HepG2 (cell line): Measurements from ENCODE around the gene GNAI2. TPM values are rescaled to one million over a fixed set of nuclear protein-coding genes. Genes with fewer than 3 reads are reported as not detected.

Experiments
- DMAP1 ChIP-seq: IDR thresholded peaks from 2 replicates; pipeline ENCODE4 v1.6.1; 2016
- FOXA3 ChIP-seq: IDR thresholded peaks from 2 replicates; pipeline ENCODE4 v1.6.1; 2016; ENCODE audit warnings: missing genetic modification reagents, missing compliant biosample characterization
- HHEX ChIP-seq: IDR thresholded peaks from 2 replicates; pipeline ENCODE4 v1.6.1; 2016; ENCODE audit warnings: control low read depth
- HIC2 ChIP-seq: sonication (generic); formaldehyde crosslinking; IDR thresholded peaks from 2 replicates; pipeline ENCODE4 v1.9.0; 2022; ENCODE audit warnings: low read depth, missing genetic modification reagents
- HNF1A ChIP-seq, 2 experiments: sonication (generic) in 1 of 2; formaldehyde crosslinking in 1 of 2; IDR thresholded peaks; 2 replicates each; pipeline versions ENCODE4 v1.4.0 to v1.6.1; 2016 to 2020; ENCODE audit warnings: borderline replicate concordance in 1 of 2, low read depth in 1 of 2, mild to moderate bottlenecking in 1 of 2, missing genetic modification reagents in 1 of 2
- MYNN ChIP-seq: sonication (generic); formaldehyde crosslinking; IDR thresholded peaks from 2 replicates; pipeline ENCODE4 v1.4.0; 2020; ENCODE audit warnings: mild to moderate bottlenecking, low read depth, missing genetic modification reagents
- PCBP2 ChIP-seq: fragments of 200-400 bp; formaldehyde crosslinking; optimal IDR thresholded peaks from 2 replicates; pipeline ENCODE3; 2018; ENCODE audit warnings: low read length, low read depth; ENCODE audit not compliant: poor library complexity, severe bottlenecking
- PLRG1 ChIP-seq: fragments of 450-650 bp; conservative IDR thresholded peaks from 2 replicates; pipeline ENCODE4 v1.6.1; 2016
- RARG ChIP-seq: sonication (generic); formaldehyde crosslinking; IDR thresholded peaks from 2 replicates; pipeline ENCODE4 v1.4.0; 2020; ENCODE audit warnings: low read depth, mild to moderate bottlenecking, missing genetic modification reagents
- SMYD3 ChIP-seq: sonication (generic); formaldehyde crosslinking; IDR thresholded peaks from 2 replicates; pipeline ENCODE4 v1.8.1; 2023; ENCODE audit warnings: mild to moderate bottlenecking, missing genetic modification reagents
- TCF7L2 ChIP-seq: IDR thresholded peaks from 2 replicates; pipeline ENCODE4 v1.6.1; 2011; ENCODE audit warnings: mild to moderate bottlenecking, low read depth, low read length, moderate library complexity
- TFE3 ChIP-seq: IDR thresholded peaks from 2 replicates; pipeline ENCODE4 v1.6.1; 2016
- ZKSCAN1 ChIP-seq: fragments of 150-350 bp; IDR thresholded peaks from 2 replicates; pipeline ENCODE4 v1.6.1; 2014; ENCODE audit warnings: low read length
- ZNF225 ChIP-seq: sonication (generic); formaldehyde crosslinking; IDR thresholded peaks from 2 replicates; pipeline ENCODE4 v1.4.0; 2020; ENCODE audit warnings: mild to moderate bottlenecking, missing genetic modification reagents
- ZNF275 ChIP-seq: sonication (generic); formaldehyde crosslinking; IDR thresholded peaks from 2 replicates; pipeline ENCODE4 v1.8.0; 2022; ENCODE audit warnings: missing genetic modification reagents, mild to moderate bottlenecking, inconsistent platforms, borderline replicate concordance
- ZNF3 ChIP-seq: IDR thresholded peaks from 2 replicates; pipeline ENCODE4 v1.7.0; 2017; ENCODE audit warnings: inconsistent platforms
- ZNF556 ChIP-seq: sonication (generic); formaldehyde crosslinking; IDR thresholded peaks from 2 replicates; pipeline ENCODE4 v1.4.0; 2020; ENCODE audit warnings: mild to moderate bottlenecking, missing genetic modification reagents, borderline replicate concordance
- ZNF691 ChIP-seq: sonication (generic); formaldehyde crosslinking; IDR thresholded peaks from 2 replicates; pipeline ENCODE4 v1.4.0; 2020; ENCODE audit warnings: missing genetic modification reagents, low read depth, mild to moderate bottlenecking, borderline replicate concordance
- ZNF720 ChIP-seq: sonication (generic); formaldehyde crosslinking; IDR thresholded peaks from 2 replicates; pipeline ENCODE4 v1.4.0; 2020; ENCODE audit warnings: missing genetic modification reagents
- ZNF776 ChIP-seq: sonication (generic); formaldehyde crosslinking; IDR thresholded peaks from 2 replicates; pipeline ENCODE4 v1.4.0; 2020; ENCODE audit warnings: mild to moderate bottlenecking, missing genetic modification reagents
- polyA plus RNA-seq, 8 experiments: library from polyadenylated mRNA; depleted of rRNA in 3 of 8; stranded (reverse) in 7 of 8; unstranded in 1 of 8; fragments of >200 nt; fragmentation: Illumina TruSeq in 4 of 8; extraction: Trizol in 4 of 8; gene quantifications; 2 replicates each; pipeline versions ENCODE4 v1.2.1 to v1.2.3, GENCODE V29; 2011 to 2016; ENCODE audit warnings: low read depth in 4 of 8, missing spikeins in 1 of 8, mixed read lengths in 1 of 8; ENCODE audit not compliant: insufficient read depth in 1 of 8
- total RNA-seq, 5 experiments: library from RNA; depleted of rRNA; stranded (reverse); fragments of >200 nt; fragmentation: Illumina TruSeq; extraction: Trizol; gene quantifications; 2 replicates each; pipeline ENCODE4 v1.2.3, GENCODE V29; 2016; ENCODE audit warnings: low read depth in 1 of 5

GNAI2 gene
- total and polyA plus RNA-seq, 2 of the 13 experiments (the other 11 are each of a cell fraction or from before 2014, with no cell fraction given): 51.1 to 66.2 TPM

GRCh38 chr3:50194128-50194902 is 41.7 kb upstream of the GNAI2 start (continued):
- TF ChIP-seq ZNF691 (CRISPR knock-in tag): peak; percentile 94; the same call in 1 of the 2 replicates
- TF ChIP-seq MYNN: peak; percentile 61; the same call in 1 of the 2 replicates
- no peak for TF ChIP-seq SMYD3 (CRISPR knock-in tag)
- no peak; the same call in 1 of the 2 replicates for TF ChIP-seq DMAP1
- no peak for TF ChIP-seq ZKSCAN1
- TF ChIP-seq HNF1A (IDR thresholded peaks at IDR 0.05; ENCODE audit: low read depth): no peak
- peak; percentile 27; the same call in 1 of the 2 replicates for TF ChIP-seq HNF1A (CRISPR knock-in tag; IDR thresholded peaks at IDR 0.05; ENCODE audit: borderline replicate concordance)
- peak; percentile 55 for TF ChIP-seq FOXA3 (CRISPR knock-in tag)
- 0 out of 2 replicates have a peak, but pooled peaks have one; percentile 77 for TF ChIP-seq ZNF556 (CRISPR knock-in tag)
- no peak for TF ChIP-seq PCBP2
- no peak for TF ChIP-seq HHEX (CRISPR knock-in tag)
- TF ChIP-seq ZNF275 (CRISPR knock-in tag): no peak
- TF ChIP-seq PLRG1: no peak
- TF ChIP-seq TCF7L2: no peak
- no peak for TF ChIP-seq ZNF720 (CRISPR knock-in tag)
- TF ChIP-seq ZNF3 (CRISPR knock-in tag): no peak
- no peak for TF ChIP-seq HIC2 (CRISPR knock-in tag)
- TF ChIP-seq ZNF776 (CRISPR knock-in tag): no peak; the same call in 1 of the 2 replicates
- no peak for TF ChIP-seq RARG (CRISPR knock-in tag)
- 0 out of 2 replicates have a peak, but pooled peaks have one; percentile 66 for TF ChIP-seq ZNF225 (CRISPR knock-in tag)
- TF ChIP-seq TFE3 (CRISPR knock-in tag): 0 out of 2 replicates have a peak, but pooled peaks have one; percentile 32
